Activated CD4-positive, alpha-beta T cell treated with anti-CD3 and anti-CD28 coated beads, Interleukin-2, amount 50 U/mL, for 1 hour (primary cell): ENCODE results near the gene DTHD1.

Source experiments
- DNase-seq: peaks from one replicate; pipeline ENCODE4 v3.0.0-alpha.2; 2020

DTHD1 gene

DNA sequence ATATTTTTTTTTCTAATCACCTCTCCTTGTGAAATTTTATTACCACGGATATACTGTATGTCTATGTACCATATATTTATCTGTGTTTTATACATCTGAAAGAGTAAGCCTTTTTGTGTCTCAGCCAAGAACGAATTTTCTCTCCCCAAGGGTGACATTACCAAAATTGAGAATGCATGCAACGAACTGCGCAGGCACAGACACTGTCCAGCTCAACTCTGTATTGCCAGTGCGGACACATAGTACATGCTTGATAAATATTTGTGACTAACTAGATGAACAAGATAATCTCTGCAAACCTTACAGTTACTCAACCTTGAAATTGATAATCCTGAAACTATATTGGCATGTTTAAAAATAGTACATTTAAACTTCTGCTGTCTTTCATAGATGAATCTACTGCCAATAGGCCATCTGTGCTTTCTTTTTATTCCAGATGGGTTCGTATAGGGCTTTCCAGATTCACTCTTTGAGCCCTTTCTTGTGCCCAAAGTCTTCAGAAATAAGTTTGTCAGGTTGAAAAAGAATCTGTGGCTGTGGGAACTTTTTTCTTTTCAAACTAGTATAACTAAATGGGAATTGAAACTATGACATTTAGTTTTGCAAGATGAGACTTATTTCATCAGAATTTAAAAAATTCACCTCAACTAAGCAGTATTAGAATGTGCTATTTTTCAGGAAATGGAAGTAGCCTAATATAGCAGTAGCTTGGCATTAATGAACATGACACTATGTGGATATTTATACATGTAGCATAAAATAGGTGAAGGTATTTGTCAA is 38.9 kb downstream of the DTHD1 start:
- no peak for DNase-seq

DNA sequence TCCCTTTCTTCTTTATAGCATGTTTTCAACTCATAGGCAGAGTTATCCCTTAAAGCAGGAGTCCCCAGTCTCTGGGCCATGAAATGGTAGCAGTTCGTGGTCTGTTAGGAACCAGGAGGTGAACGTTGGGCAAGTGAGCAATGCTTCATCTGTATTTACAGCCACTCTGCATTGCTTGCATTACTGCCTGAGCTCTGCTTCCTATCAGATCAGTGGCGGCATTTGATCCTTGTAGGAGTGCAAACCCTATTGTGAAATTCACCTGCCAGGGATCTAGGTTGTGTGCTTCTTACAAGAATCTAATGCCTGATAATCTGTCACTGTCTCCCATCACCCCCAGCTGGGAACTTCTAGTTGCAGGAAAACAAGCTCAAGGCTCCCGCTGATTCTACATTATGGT is 39.8 kb downstream of the DTHD1 start:
- no peak for DNase-seq

DNA sequence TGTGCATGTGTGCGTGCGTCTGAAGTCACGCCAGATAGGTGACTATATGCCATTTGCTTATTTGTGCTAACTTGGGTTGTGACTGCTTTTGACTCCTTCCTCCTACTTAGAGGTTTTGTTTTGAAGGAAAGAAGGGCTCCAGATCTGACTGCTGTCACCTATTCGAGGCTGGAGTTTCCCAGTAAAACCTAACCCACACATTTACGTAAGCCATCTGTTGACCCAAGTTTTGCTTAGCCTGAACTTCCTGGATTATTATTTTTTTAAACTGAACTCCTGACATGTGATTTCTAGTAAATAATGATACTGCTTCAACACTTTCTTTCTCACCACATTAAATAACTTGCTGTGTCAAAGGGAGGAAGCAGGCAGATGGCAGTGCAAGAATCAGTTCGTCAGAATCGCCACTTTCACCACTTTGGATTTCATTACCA is 41.5 kb downstream of the DTHD1 start:
- no peak for DNase-seq

DNA sequence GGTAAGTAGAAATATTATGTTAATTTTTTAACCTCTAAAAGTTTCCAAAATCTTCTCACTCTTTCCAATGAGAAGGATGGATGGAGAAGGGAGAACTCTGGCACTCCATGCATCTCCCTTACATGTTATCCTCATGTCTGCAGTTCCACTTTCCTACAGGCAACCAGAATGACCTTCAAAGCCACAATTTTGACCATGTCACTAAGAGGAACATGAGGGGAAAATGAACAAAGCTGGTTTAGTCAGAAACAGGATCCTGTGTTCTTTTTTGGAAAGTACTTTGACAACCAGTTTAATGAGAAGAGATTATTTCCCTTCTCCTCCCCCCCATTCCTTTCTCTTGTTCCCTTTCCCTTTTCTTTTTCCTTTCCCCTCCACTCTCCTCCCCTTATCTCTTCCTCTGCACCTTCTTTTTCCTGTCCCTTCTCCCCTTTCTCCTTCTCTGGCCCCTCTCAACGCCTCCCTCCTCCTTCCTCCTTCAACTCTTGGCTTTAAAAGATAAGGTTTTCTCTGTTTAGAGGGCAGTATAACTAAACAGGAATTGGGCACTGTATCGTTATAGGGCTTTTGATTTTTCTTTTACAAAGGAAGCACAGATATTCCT is 42.5 kb downstream of the DTHD1 start:
- no peak for DNase-seq

DNA sequence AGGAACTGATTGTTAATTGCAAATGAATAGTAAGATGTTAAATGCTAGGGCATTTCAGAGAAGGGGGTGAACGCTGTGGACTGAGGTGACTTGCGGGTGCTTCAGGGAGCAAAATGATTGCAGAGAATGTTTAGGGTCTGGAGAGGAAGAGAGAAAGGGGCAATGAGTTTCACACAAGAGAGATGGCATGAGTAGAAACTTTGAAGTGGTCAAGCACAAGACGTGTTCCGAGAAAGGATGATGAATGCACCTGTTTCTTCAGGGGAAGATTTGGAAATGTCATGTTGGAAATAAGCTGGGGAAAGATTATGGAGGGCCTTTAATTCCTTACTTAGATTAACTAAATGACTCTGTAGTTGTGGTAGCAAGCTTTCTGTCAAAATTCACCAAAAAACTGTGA is 43.4 kb downstream of the DTHD1 start:
- no peak for DNase-seq

DNA sequence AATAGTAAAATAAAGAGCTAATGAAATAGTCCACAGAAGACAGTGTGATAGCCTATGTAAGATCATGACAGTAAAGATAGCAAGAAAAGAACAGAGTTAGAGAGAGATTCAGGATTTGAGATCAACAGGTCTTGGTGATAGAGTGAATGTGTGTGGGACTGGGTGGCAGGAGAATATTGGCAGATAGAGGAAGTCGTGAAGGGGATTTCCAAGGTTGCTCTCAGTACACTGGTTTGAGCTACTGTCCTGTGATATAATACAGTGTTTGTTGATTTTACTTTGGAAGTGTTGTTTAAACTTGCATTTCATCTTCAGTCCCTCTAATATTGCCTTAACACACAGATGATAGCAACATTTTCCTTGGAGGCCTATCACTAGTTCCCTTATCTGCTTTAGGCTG is 44.1 kb downstream of the DTHD1 start:
- DNase-seq: no peak

DNA sequence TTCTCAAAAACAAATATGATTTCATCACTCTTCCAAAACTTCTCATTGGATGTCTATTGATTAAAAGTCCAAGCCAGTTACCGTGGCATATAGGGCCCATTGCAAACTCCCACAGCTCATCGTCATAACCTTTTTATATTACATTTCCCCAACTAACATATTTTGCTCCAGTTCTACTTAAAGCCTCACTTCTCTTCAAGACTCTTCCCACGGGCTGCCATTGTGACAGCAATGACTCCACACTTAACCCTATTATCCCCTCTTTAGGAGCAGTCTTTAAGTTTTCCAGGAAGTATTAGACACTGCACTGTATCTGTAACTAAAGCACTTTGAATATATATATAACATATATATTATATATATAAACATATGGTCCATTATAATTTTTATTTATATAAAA is 44.5 kb downstream of the DTHD1 start:
- no peak for DNase-seq

DNA sequence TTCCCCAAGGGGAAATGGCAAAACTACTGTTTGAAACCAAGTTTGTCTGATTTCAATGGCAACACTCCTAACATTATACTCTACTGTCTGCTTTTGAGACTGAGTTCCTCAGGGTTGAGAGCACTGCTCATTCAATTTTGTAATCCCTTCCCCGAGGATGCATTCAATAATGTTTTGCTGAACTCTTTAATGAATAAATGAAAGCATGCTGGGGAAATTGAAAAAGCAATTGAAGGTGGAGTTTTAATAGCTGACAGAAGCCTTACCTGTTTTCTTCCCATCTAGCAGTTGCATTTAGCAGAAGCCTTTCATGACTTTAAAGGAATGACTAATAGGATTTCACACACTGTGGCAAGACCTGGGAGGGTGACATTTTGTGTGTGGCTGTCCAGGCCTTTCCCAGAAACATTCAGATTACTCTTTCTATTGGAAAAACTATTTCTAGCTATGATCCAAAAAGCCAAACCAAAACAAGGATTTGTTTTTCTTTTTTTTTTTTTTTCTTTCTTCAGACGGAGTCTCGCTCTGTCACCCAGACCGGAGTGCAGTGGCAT is 45.1 kb downstream of the DTHD1 start:
- no peak for DNase-seq

DNA sequence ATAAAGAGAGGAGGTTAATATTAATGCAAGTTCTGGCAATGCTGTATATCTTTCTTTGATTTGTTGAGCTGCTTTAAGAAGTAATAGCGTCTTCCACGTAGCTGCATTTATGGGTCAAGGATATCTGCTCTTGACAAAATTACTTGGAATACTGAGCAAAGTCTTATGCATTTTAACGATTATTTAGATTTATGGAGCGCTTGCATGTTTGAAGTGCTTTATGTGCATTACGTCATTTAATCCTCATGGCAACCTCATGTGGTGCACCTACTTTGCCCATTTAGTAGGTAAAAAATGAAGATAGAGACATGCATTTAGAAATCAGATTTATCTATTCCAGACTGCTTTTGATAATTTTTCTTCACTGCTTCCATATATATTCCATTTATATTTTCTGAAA is 46.0 kb downstream of the DTHD1 start:
- DNase-seq: no peak

DNA sequence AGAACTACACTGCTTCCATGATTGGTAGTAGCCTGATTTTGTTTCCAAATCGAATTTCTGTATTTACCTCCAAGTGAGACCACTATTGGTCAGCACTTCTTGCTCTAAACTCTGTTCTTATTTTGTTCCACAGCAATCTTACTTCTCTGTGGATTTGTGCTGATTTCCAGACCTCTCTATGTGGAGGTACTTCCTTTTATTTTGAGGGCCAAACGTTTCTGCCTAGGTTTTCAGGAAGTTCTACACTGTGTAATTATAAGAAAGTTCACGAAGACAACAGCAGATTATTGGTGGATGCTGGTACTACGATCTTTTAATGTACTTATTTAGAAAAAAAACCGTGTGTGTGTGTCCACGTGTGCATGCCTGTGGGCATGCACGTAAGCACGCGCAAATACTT is 46.7 kb downstream of the DTHD1 start:
- DNase-seq: no peak

DNA sequence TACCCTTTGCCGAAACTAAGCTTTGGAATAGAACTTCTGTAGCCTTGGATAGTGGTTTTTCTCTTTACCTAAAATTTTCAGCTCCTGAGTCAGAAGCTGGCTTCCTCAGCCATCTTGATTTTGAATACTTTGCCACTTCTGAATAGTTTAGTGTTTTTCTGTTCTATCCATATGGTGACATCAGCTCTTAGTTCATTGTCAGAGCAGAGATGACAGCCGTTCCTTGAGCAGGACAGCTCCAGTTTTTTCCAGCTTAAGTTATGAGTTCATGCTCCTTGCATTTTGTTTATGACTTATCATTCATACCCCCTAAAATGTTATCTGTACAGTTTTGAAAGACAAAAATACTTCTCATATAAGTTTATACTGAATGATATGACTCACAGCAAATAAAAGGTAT is 47.8 kb downstream of the DTHD1 start:
- no peak for DNase-seq

DNA sequence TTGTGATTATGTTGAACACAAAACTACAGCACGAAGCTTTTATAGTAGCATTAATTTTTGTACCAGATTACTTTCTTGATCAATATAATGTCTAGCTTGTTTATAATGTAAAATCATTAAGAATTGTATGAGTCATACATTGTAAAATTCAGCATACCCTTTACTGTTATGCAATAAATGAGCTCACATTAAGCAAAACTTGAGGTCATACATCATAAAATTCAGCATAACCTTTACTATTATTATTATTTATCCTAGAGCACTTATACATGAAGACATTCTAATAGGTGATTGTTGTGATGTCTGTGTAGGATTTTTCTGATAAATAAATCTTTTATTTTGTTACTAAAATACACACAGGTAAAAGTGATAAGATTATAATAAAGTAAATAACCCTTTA is 49.4 kb downstream of the DTHD1 start:
- no peak for DNase-seq

DNA sequence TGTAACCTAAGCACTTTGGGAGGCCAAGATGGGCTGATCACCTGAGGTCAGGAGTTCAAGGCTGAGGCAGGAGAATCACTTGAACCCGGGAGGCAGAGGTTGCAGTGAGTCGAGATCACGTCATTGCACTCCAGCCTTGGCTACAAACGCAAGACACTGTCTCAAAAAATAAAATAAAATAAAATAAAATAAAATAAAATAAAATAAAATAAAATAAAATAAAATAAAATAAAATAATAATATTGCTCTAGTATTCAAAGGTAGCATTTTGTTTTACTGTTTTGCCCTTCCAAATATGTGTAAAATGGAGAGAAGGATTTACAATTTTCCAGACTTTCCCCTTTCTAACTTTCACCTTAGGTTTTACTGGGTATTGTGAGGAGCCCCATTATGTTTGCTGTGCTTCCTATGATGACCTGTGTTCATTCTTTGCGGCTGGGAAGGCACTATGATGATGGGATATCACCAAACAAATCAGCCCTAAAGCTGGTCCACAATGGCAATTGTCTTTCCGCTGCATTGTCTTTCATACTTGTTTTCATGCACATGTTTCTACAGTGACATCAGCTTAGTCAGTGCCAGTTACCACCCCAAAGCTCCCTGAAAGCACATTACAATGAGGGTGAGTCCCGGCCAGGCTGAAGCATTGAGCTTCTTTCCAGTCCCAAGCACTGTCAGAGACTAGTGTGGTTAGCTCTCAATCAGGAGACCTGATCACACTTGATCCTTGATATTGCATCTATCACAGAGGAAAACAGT is 50.8 kb downstream of the DTHD1 start:
- no peak for DNase-seq

DNA sequence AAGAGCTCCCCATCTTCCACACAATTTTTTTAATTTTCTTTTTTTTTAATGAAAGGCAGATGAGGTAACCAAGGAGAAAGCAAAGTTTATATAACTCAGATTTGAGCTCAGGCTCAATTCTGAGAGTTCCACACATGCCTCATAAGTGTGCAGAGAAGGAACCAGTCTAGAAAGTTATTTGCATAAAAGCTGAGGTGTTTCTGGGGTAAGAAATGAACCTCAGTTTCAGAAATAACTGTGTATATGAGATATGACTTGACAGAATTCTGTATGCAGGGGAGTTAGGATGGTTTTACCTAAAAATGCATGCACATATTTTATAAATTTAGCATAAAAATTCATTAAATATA is 51.3 kb downstream of the DTHD1 start:
- no peak for DNase-seq

DNA sequence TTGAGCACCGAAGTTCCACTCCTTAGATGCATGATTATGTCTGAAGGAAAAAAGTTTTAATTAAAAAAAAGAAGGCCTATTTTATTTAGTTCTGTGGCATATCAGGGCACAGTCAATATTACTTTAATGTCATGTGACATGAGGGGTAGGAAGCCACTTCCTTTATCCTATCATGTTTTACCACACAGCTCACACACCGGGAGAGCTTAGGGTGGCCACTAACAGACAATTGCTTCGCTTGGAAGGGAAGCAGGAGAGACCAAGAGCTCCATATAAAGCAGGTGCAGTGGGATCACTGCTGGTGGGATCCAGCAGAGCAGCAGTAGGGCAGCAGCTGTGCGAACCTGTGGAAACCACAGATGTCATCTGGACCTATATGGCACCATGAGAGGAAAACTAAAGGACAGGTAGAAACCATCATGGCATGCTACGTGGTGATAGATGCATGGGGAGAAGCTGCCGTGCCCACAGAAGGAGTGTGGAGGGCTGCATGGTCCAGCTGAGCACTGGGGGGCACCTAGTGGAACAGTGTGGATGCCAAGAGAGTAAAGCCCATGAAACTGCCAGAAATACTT is 52.0 kb downstream of the DTHD1 start:
- no peak for DNase-seq

DNA sequence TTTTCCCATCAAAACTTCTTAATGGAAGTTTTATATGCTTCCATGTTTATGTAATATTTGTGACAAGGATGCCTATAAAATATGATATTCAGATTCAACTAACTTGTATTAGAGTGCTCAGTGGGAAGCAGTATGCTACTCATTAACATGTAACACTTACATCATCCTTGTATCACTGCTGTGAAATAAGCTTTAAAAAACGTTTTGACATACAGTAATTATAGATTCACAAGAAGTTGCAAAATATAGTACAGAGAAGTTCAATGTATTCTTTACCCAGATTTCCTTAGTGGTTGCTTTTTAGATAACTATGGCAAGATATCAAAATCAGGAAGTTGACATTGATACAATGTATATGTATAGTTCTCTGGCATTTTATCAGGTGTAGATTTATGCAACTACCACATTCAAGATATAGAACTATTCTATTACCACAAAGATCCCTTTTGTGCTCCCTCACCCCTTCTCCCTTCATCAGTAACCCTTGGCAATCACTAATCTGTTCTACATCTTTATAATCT is 56.3 kb downstream of the DTHD1 start:
- DNase-seq: no peak

DNA sequence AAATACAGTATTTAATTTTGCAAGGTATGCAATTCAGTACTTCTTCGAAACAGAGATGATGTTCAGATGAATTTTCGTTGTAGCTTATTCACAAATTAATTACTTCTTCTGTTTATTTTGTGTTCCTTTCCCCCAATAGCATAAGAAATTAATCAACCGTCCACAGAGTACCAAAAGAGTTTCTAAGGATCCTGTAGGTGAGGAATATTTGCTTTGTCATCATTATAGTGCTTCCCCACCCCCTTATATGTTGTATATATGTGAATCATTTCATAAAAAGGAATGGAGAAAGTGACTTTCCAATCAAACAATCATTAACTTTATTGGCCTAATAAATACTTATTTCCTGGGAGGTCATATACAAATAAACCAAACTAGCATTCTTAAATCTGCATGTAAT is 57.6 kb downstream of the DTHD1 start:
- no peak for DNase-seq

DNA sequence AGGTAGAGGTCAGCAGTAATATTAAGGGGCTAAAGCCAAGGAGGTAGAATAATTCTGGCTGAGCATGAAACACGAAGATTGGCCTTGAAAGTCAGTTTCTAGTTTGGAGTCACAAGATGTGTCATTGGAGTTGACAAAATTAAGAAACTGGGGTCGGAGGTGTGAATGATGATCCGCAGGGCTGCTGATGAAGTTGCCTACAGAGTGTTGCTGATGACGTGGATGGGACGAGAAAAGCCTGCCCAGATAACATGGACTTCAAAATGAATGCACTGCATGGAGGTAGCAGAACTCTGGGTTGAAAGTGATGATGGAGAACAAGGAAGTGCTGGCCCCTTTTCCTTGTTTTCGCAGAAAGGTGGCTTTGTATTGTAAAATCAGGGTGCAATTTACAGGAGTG is 60.5 kb downstream of the DTHD1 start:
- DNase-seq: no peak

DNA sequence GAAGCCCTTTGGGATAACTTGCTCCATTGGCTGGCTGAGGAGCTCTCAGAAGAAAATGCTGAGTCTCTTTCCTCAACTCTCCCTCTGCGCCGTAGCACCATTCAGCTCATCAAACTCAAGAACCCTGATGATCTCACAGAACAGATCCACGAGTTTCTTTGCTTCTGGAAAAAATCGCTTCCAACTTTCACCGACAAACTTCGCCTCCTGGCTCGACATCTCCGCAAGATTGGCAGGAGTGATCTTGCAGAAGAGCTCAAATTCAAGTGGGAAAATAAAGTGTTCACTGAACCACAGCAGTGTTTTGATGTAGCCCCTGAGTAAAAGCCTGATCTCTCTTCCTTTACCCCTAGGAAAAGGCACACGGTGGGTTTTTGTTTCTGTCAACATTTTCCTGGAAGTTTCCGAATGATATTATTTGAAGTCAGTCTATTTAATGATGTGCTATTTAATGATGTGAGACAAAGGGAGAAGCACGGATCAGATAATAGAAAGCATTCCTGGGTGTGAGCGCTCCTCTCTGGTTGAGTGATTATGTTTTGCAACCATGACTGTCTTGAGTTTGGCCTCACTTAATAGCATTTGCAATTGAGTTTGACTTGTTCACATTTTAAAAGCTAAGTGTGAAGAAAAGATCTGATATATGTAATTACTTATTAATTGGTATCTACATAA is 62.2 kb downstream of the DTHD1 start:
- no peak for DNase-seq

DNA sequence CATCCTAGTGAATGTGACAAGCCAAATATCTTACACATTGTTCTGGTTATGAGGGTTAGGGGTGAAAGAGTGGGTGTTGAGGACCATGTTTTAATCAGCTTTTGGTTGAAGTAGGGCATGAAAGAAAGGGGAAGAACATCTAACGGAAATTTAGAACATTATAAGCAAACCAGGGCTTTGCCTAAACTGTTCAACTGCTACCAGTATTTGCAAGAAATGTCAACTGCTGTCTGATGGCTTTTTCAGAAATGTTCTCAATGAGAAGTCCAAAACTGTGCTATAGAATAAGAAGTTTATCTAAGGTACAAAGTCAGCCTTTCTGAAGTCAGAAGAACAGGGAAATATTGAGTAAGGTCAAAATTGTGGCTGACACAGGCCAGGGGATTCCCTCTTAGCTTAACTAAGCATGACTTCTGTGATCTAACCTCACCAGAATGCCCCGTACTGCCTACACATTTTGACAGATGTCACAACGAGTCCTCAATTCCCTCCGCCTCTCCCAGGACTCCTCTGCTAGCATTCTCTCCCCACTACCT is 67.1 kb downstream of the DTHD1 start:
- no peak for DNase-seq

DNA sequence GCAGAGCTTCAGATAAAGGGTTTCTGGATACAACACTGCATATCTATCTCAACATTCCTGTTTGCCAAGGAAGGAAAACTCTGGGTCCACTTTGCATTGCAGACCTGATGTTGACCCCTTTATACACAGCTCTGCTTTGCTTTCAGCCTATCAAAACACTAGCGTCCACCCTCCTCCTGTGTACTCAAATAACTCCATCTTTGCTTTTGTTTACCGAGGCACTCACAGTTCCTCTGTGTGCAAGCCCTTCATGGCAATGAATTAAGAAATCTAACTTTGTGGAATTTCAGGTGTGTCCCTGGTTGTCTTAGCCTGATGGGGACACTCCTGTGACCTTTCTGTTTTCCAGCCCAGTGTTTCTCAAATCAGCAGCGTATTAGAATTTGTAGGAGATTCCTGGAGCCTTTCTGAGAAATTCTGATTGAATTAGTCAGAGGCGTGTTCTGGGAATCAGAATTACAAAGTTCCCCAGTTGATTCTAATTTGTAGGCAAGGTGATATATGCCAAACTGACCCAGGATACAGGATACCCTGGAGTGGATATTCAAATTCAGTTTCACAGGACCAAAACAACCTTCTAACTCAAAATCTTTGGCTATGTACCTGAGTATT is 68.6 kb downstream of the DTHD1 start:
- DNase-seq: no peak

DNA sequence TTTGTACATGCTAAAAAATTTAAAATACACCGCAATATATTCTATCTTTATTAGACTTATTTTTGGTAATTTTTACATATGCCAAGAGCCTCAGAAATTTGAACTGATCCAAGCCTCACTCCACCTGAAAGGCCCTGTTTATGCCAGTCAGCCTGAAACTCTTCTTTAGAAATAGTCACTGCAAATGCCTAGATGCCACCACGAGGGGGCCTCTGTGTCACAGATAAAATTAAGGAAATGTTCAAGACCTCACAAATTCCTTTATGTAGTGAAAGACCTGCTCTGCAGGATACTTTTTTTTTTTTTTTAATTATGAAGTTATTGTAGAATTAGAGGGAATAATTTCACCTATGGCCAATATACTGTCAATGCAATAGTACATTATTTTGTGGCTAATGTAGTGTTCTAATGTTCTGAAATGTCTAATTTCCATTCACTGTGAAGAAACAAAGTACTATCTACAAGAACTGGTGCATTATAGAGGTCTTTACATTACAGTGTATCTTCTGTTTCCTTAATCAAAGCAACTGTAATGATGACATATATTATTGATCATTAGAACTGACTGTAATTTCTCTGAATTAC is 69.8 kb downstream of the DTHD1 start:
- DNase-seq: peak; percentile 76
